ENCODE data around the gene PGLYRP1. TPM values are rescaled to one million over a fixed set of nuclear protein-coding genes. Genes with fewer than 3 reads are reported as not detected.

The PGLYRP1 gene
- total RNA-seq, 1 experiment from 2014 or later: not detected

DNA sequence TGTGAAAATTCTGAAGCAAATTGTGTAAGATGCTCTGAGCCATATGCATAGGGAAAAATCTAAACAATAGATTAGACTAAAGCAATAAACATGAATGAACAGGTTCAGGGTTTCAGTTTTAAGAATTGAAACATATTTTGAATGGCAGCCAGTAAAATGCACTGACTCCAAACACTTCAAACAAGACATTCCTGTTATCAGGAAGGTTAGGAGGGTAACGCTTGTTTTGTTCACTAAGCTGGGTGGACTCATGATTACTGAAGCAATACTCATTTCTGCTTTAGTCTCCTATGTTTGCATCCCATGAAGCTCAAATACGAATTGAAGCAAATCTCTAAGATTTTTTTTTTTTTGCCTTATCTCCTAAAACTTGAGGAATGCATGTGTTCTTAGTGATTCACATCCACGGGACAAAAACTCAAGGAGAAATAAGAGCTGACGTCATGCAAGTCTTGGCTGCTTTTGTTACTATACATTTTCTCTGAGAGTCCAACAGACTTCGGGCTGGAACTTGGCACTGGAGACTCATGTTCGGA, 47.0 kb upstream of the PGLYRP1 start:
- H3K36me3 ChIP-seq (ENCODE audit: control insufficient read depth in 1 of 2, insufficient read depth in 2 of 2, low read length in 2 of 2): no peaks in the 10 kb centered on the region
- no peak overlapping the region for H3K4me3 ChIP-seq (replicated peaks in 1 of 2; ENCODE audit: low read depth in 1 of 2, low read length in 2 of 2)
- no peaks in the 10 kb centered on the region for H3K9me3 ChIP-seq (ENCODE audit: control insufficient read depth in 1 of 2, insufficient read depth in 1 of 2, low read depth in 1 of 2, low read length in 2 of 2)
- ATAC-seq: no peak
- H3K9ac ChIP-seq (ENCODE audit: low read length): no peak overlapping the region
- H3K79me2 ChIP-seq (ENCODE audit: insufficient read depth, low read length): no peaks in the 10 kb centered on the region
- no TSS peak for BruUV-seq (replicated peaks)
- peaks cover 82% of the 10 kb centered on the region for H3K27me3 ChIP-seq (ENCODE audit: insufficient read depth, low read length)
- RAD21 ChIA-PET (ENCODE audit: low non-redundant PET in 1 of 2, low total read pairs in 2 of 2, uncharacterized antibody in 2 of 2, unreplicated experiment in 2 of 2): no interaction called here
- POLR2A ChIA-PET: no interaction called here
- H4K20me1 ChIP-seq (ENCODE audit: insufficient read depth): no peaks in the 10 kb centered on the region
- peaks cover 30 to 44% of the 10 kb centered on the region in 2 experiments for H3K4me1 ChIP-seq (ENCODE audit: control insufficient read depth in 1 of 2, insufficient read depth in 2 of 2, low read length in 2 of 2)
- no peak overlapping the region for H2AFZ ChIP-seq (ENCODE audit: low read depth, low read length, poor library complexity, severe bottlenecking)
- H3K9me2 ChIP-seq (ENCODE audit: insufficient read depth): no peaks in the 10 kb centered on the region
- H3K4me2 ChIP-seq (ENCODE audit: low read length): no peak overlapping the region; the same call in 1 of the 2 replicates
- intact Hi-C loops (cut with micrococcal nuclease): no loop called here
- H3K27ac ChIP-seq (ENCODE audit: low read depth, low read length): no peak overlapping the region
- CTCF ChIA-PET: interaction anchor here (0.7 to 1.5 kb wide), 4 partner anchors 9 to 451 kb away, joined by 3 to 5 read pairs (median 4); no protein-coding TSS in a partner anchor
- DNase-seq (ENCODE audit: low read depth, low spot score): no peak
- no peak for TF ChIP-seq ELF1 (IDR thresholded peaks at IDR 0.05; ENCODE audit: borderline replicate concordance, low read depth)

DNA sequence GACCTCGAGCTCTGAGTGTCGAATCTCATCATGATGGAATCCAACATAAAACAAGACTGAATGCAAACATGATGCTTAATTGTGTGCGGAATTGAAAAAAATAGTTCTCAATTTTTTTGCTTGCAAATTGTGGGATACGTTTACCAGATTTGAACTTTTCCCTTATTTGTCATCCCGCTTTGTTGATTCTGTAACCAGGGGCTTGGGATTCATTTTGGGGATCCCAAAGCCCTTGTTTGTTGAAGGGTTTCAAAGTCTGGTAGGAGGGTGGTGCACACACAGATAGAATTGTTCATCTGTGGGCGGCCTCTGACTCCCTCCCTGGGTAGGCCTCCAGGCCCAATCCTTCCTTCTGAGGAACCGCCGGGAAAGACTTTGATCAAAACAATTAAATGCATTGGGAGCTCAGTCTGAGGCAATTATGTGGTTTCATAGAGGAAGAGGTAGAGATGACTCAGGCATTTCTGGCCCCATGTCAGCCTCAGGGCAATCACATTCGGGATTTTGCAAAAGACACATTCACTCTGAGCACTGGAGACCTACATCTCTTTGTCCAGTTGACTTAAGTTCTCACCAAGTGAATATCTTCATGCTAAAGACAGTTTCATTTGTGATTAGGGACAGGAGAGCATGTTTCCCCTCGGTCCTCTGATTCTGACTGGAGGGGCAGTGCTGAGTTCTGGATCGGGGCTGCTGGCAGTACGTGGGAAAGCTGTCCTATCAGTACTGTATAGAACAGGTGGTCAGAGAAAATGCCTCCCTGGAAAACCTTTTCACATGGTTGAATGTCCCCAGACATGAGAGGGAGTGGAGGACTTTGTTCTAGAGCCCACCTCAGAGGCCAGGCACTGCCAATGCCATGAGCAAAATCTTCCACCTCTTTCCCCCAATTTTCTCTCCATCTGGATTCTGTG, 45.7 kb upstream of the PGLYRP1 start:
- no TSS peak for BruUV-seq (replicated peaks)
- H3K4me2 ChIP-seq (ENCODE audit: low read length): peak overlapping the region; percentile 61
- no peaks in the 10 kb centered on the region for H3K79me2 ChIP-seq (ENCODE audit: insufficient read depth, low read length)
- no peaks in the 10 kb centered on the region for H3K9me3 ChIP-seq (ENCODE audit: control insufficient read depth in 1 of 2, insufficient read depth in 1 of 2, low read depth in 1 of 2, low read length in 2 of 2)
- H2AFZ ChIP-seq (ENCODE audit: low read depth, low read length, poor library complexity, severe bottlenecking): no peak overlapping the region
- no peaks in the 10 kb centered on the region for H3K36me3 ChIP-seq (ENCODE audit: control insufficient read depth in 1 of 2, insufficient read depth in 2 of 2, low read length in 2 of 2)
- H3K27ac ChIP-seq (ENCODE audit: low read depth, low read length): no peak overlapping the region
- ATAC-seq (peak; percentile 92), DNase-seq (ENCODE audit: low read depth, low spot score) (peak; percentile 89)
- H3K4me3 ChIP-seq (replicated peaks in 1 of 2; ENCODE audit: low read depth in 1 of 2, low read length in 2 of 2): peak overlapping the region in 1 of 2 experiments; percentile 11; a peak in 2 of 4 replicates
- ChIA-PET POLR2A (no interaction called here), RAD21 (ENCODE audit: low non-redundant PET in 1 of 2, low total read pairs in 2 of 2, uncharacterized antibody in 2 of 2, unreplicated experiment in 2 of 2) (no interaction called here), CTCF (interaction anchor here (0.6 to 2.1 kb wide), 5 partner anchors 7 to 166 kb away, joined by 3 to 13 read pairs (median 6); partner anchors contain the start of gene MYPOP)
- intact Hi-C loops (cut with micrococcal nuclease): no loop called here
- H3K9ac ChIP-seq (ENCODE audit: low read length): no peak overlapping the region
- no peaks in the 10 kb centered on the region for H3K9me2 ChIP-seq (ENCODE audit: insufficient read depth)
- H3K4me1 ChIP-seq (ENCODE audit: control insufficient read depth in 1 of 2, insufficient read depth in 2 of 2, low read length in 2 of 2): peaks cover 30 to 43% of the 10 kb centered on the region in 2 experiments
- H4K20me1 ChIP-seq (ENCODE audit: insufficient read depth): no peaks in the 10 kb centered on the region
- H3K27me3 ChIP-seq (ENCODE audit: insufficient read depth, low read length): peaks cover 80% of the 10 kb centered on the region
- TF ChIP-seq POLR2AphosphoS5 (IDR thresholded peaks at IDR 0.05; ENCODE audit: low read depth, low read length) (peak; percentile 66), CEBPB (IDR thresholded peaks at IDR 0.05; ENCODE audit: low read depth) (peak; percentile 94), ZNF274 (IDR thresholded peaks at IDR 0.05; ENCODE audit: low read depth, low read length) (no peak), TCF7L2 (IDR thresholded peaks at IDR 0.05; ENCODE audit: borderline replicate concordance, extremely low read depth, insufficient read depth, insufficient read length) (peak; percentile 99), SIN3A (IDR thresholded peaks at IDR 0.05; ENCODE audit: low read depth) (peak; percentile 87; the same call in 1 of the 2 replicates), SRF (IDR thresholded peaks at IDR 0.05; ENCODE audit: low read depth) (peak; percentile 62), RAD21 (IDR thresholded peaks at IDR 0.05; ENCODE audit: low read depth) (no peak), FOSL1 (IDR thresholded peaks at IDR 0.05; ENCODE audit: low read depth) (peak; percentile 90), EGR1 (IDR thresholded peaks at IDR 0.05; ENCODE audit: low read depth) (peak; percentile 65), JUND (IDR thresholded peaks at IDR 0.05) (peak; percentile 93), SP1 (IDR thresholded peaks at IDR 0.05; ENCODE audit: low read depth) (peak; percentile 91), ZFX (IDR thresholded peaks at IDR 0.05) (no peak), CBX3 (IDR thresholded peaks at IDR 0.05; ENCODE audit: low read depth) (peak; percentile 86)
- TF ChIP-seq, protein P1, sequence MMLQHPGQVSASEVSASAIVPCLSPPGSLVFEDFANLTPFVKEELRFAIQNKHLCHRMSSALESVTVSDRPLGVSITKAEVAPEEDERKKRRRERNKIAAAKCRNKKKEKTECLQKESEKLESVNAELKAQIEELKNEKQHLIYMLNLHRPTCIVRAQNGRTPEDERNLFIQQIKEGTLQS (IDR thresholded peaks at IDR 0.05): no peak
- TF ChIP-seq, protein P2, sequence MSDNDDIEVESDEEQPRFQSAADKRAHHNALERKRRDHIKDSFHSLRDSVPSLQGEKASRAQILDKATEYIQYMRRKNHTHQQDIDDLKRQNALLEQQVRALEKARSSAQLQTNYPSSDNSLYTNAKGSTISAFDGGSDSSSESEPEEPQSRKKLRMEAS (IDR thresholded peaks at IDR 0.05): peak; percentile 60; the same call in 1 of the 2 replicates
- TF ChIP-seq, protein P3, sequence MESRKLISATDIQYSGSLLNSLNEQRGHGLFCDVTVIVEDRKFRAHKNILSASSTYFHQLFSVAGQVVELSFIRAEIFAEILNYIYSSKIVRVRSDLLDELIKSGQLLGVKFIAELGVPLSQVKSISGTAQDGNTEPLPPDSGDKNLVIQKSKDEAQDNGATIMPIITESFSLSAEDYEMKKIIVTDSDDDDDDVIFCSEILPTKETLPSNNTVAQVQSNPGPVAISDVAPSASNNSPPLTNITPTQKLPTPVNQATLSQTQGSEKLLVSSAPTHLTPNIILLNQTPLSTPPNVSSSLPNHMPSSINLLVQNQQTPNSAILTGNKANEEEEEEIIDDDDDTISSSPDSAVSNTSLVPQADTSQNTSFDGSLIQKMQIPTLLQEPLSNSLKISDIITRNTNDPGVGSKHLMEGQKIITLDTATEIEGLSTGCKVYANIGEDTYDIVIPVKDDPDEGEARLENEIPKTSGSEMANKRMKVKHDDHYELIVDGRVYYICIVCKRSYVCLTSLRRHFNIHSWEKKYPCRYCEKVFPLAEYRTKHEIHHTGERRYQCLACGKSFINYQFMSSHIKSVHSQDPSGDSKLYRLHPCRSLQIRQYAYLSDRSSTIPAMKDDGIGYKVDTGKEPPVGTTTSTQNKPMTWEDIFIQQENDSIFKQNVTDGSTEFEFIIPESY (IDR thresholded peaks at IDR 0.05; ENCODE audit: extremely low read depth, insufficient replicate concordance, low read length): peak; percentile 53

All from HCT116 (cell line).